ENCODE results near the gene TRDMT1.

TRDMT1 gene

DNA sequence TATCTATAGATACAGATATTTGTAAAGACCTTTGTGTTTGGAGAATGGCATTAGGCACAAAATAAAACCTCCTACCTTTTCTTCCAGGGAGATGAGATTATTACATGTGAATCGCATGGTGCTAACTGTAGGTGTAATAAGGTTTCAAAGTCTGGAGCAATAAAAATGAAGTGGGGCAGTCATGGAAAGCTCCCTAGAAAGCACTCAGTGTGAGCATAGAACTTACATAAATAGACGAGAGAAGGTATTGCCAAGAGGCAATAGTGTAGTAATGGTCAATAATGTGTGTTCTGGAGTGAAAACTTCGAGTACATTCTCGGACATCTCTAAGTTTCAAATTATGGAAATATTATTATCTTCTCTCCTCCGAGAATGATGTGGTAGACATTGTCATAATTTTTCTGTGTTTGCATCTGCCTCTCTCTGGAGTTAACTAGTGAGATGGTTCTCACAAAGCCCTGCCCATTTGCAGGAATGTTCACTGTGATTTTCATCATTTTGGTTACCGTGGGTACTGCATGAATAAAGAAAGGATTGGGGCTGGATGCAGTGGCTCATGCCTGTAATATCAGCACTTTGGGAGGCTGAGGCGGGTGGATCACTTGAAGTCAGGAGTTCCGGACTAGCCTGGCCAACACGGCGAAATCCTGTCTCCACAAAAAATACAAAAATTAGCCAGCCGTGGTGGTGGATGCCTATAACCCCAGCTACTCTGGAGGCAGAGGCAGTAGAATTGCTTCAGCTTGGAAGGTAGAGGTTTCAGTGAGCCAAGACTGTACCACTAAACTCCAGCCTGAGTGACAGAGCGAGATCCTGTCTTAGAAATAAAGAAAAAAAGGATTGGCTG, 37.2 kb upstream of the TRDMT1 start:
- H3K27me3 ChIP-seq (ENCODE audit: control insufficient read depth, insufficient read depth, low read length): no peaks in the 10 kb centered on the region
- H3K4me1 ChIP-seq (ENCODE audit: control insufficient read depth, insufficient read depth, low read length): peaks cover 19% of the 10 kb centered on the region
- no peak overlapping the region for H3K4me2 ChIP-seq (ENCODE audit: low read length)
- H3K9ac ChIP-seq (ENCODE audit: low read depth, low read length): peak overlapping the region; percentile 15
- H3K4me3 ChIP-seq (ENCODE audit: low read length): no peak overlapping the region
- H3K9me3 ChIP-seq (replicated peaks; ENCODE audit: low read length): no peaks in the 10 kb centered on the region
- peaks cover 42% of the 10 kb centered on the region for H3K36me3 ChIP-seq (ENCODE audit: insufficient read depth, low read length)

- Histone ChIP-seq H3K4me2 (ENCODE audit: low read length) (no peak overlapping the region), H3K9ac (ENCODE audit: low read depth, low read length) (peak overlapping the region; percentile 15), H3K4me1 (ENCODE audit: control insufficient read depth, insufficient read depth, low read length) (peaks cover 21% of the 10 kb centered on the region), H3K9me3 (replicated peaks; ENCODE audit: low read length) (no peaks in the 10 kb centered on the region), H3K27me3 (ENCODE audit: control insufficient read depth, insufficient read depth, low read length) (no peaks in the 10 kb centered on the region), H3K4me3 (ENCODE audit: low read length) (no peak overlapping the region), H3K36me3 (ENCODE audit: insufficient read depth, low read length) (peaks cover 48% of the 10 kb centered on the region)
These were observed 36.5 kb upstream of the TRDMT1 start for GRCh38 chr10:17237915-17238444.

- H3K4me2 ChIP-seq (ENCODE audit: low read length): no peak overlapping the region
- no peak overlapping the region for H3K4me3 ChIP-seq (ENCODE audit: low read length)
- H3K36me3 ChIP-seq (ENCODE audit: insufficient read depth, low read length): peaks cover 55% of the 10 kb centered on the region
- no peaks in the 10 kb centered on the region for H3K27me3 ChIP-seq (ENCODE audit: control insufficient read depth, insufficient read depth, low read length)
- H3K9ac ChIP-seq (ENCODE audit: low read depth, low read length): peak overlapping the region; percentile 15
- H3K9me3 ChIP-seq (replicated peaks; ENCODE audit: low read length): no peaks in the 10 kb centered on the region
- H3K4me1 ChIP-seq (ENCODE audit: control insufficient read depth, insufficient read depth, low read length): peaks cover 29% of the 10 kb centered on the region
These were observed 35.7 kb upstream of the TRDMT1 start for GRCh38 chr10:17237149-17237527.

DNA sequence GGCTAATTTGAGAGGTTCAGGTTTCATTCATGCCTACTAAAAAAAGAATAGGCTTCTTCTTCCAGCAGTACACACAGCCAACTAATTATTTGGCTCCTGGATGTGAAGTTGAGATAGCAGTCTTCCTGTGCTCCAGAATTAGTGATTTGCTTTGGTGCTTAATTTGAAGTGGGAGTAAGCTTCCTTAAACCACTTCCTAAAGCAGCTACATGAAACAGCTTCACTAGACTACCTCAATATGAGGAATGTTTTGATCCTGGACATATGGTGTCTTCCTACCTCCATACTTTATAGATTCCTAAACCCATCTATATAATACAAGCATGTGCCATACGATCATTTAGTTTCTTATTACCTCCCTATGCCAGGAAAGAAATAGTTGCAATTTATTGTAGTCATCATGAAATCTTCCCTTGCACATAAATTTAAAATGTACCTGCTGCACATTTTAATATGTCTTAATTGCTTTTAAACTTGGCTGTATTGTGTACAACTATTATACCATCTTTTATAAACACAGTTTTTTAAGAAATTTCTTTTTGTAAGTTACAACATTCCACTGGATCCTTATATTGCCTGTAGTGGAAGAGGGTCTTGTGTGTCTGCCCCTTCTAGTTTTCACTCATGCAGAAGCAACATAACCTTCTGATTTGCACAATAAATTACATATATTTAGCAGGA, 35.1 kb upstream of the TRDMT1 start:
- H3K36me3 ChIP-seq (ENCODE audit: insufficient read depth, low read length): peaks cover 61% of the 10 kb centered on the region
- no peak overlapping the region for H3K4me3 ChIP-seq (ENCODE audit: low read length)
- no peaks in the 10 kb centered on the region for H3K27me3 ChIP-seq (ENCODE audit: control insufficient read depth, insufficient read depth, low read length)

DNA sequence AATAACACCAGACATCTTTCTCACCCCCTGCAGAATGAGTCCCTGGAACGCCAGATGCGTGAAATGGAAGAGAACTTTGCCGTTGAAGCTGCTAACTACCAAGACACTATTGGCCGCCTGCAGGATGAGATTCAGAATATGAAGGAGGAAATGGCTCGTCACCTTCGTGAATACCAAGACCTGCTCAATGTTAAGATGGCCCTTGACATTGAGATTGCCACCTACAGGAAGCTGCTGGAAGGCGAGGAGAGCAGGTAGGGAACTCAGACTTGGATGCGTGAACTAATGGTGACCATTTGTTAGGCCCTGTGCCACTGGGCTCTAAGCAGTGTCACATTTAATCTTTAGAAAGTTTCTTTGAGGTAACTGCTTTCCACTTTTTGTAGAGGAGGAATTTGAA, 33.7 kb upstream of the TRDMT1 start:
- Histone ChIP-seq H3K4me1 (ENCODE audit: control insufficient read depth, insufficient read depth, low read length) (peaks cover 32% of the 10 kb centered on the region), H3K36me3 (ENCODE audit: insufficient read depth, low read length) (peaks cover 75% of the 10 kb centered on the region), H3K9ac (ENCODE audit: low read depth, low read length) (peak overlapping the region; percentile 32)

More for the DNA sequence above, 35.1 kb upstream of the TRDMT1 start:
- Histone ChIP-seq H3K9me3 (replicated peaks; ENCODE audit: low read length) (no peaks in the 10 kb centered on the region), H3K4me1 (ENCODE audit: control insufficient read depth, insufficient read depth, low read length) (peaks cover 32% of the 10 kb centered on the region), H3K4me2 (ENCODE audit: low read length) (peak overlapping the region; percentile 91), H3K9ac (ENCODE audit: low read depth, low read length) (peak overlapping the region; percentile 32)

GRCh38 chr10:17234431-17234945, 33.0 kb upstream of the TRDMT1 start:
- Histone ChIP-seq H3K4me1 (ENCODE audit: control insufficient read depth, insufficient read depth, low read length) (peaks cover 32% of the 10 kb centered on the region), H3K9me3 (replicated peaks; ENCODE audit: low read length) (no peaks in the 10 kb centered on the region), H3K4me2 (ENCODE audit: low read length) (peak overlapping the region; percentile 91), H3K36me3 (ENCODE audit: insufficient read depth, low read length) (peaks cover 82% of the 10 kb centered on the region), H3K9ac (ENCODE audit: low read depth, low read length) (peak overlapping the region; percentile 32), H3K27me3 (ENCODE audit: control insufficient read depth, insufficient read depth, low read length) (no peaks in the 10 kb centered on the region), H3K4me3 (ENCODE audit: low read length) (peak overlapping the region; percentile 41)

More for the DNA sequence above, 33.7 kb upstream of the TRDMT1 start:
- no peaks in the 10 kb centered on the region for H3K27me3 ChIP-seq (ENCODE audit: control insufficient read depth, insufficient read depth, low read length)
- peak overlapping the region; percentile 41 for H3K4me3 ChIP-seq (ENCODE audit: low read length)
- H3K4me2 ChIP-seq (ENCODE audit: low read length): peak overlapping the region; percentile 91
- H3K9me3 ChIP-seq (replicated peaks; ENCODE audit: low read length): no peaks in the 10 kb centered on the region

GRCh38 chr10:17233286-17233991, 32.0 kb upstream of the TRDMT1 start:
- H3K4me3 ChIP-seq (ENCODE audit: low read length): peak overlapping the region; percentile 41

DNA sequence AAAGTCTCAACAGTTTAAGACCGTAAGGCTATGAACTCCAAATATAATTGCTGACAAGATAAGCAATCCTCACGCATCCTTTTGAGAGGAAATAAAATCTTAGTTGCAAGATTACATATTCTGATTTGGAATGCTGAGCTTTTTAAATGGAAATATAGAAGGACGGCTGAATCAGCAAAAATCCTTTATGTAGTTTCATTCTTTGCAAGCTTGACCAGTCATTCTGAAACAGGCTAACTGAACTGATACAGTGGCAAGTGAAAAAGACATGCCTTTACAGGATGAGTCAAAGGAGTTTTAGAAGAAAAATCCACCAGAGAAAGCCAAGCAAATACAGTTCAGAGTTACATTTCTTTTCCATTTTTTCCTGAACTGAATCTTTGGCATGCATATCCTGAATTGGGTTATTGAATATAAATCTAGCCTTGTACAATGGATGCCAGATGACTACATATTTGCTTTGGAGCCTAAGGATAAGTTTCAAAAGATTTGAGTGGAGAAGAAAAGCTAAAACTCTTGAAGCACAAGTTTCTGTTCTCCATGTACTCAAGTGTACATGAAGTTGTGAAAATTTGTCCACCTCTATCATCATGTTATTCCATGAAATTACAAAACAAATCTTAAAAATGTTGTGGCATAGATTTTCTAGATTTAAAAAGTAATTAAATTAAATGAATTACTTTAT, 30.9 kb upstream of the TRDMT1 start:
- no peaks in the 10 kb centered on the region for H3K9me3 ChIP-seq (replicated peaks; ENCODE audit: low read length)
- no peaks in the 10 kb centered on the region for H3K27me3 ChIP-seq (ENCODE audit: control insufficient read depth, insufficient read depth, low read length)
- peaks cover 38% of the 10 kb centered on the region for H3K4me1 ChIP-seq (ENCODE audit: control insufficient read depth, insufficient read depth, low read length)
- H3K36me3 ChIP-seq (ENCODE audit: insufficient read depth, low read length): peaks cover 79% of the 10 kb centered on the region
- H3K4me2 ChIP-seq (ENCODE audit: low read length): peak overlapping the region; percentile 91
- H3K4me3 ChIP-seq (ENCODE audit: low read length): peak overlapping the region; percentile 99
- H3K9ac ChIP-seq (ENCODE audit: low read depth, low read length): peak overlapping the region; percentile 100

More at GRCh38 chr10:17233286-17233991, 32.0 kb upstream of the TRDMT1 start:
- Histone ChIP-seq H3K36me3 (ENCODE audit: insufficient read depth, low read length) (peaks cover 84% of the 10 kb centered on the region), H3K9me3 (replicated peaks; ENCODE audit: low read length) (no peaks in the 10 kb centered on the region), H3K4me2 (ENCODE audit: low read length) (peak overlapping the region; percentile 91), H3K9ac (ENCODE audit: low read depth, low read length) (peak overlapping the region; percentile 100), H3K27me3 (ENCODE audit: control insufficient read depth, insufficient read depth, low read length) (no peaks in the 10 kb centered on the region), H3K4me1 (ENCODE audit: control insufficient read depth, insufficient read depth, low read length) (peaks cover 32% of the 10 kb centered on the region)

DNA sequence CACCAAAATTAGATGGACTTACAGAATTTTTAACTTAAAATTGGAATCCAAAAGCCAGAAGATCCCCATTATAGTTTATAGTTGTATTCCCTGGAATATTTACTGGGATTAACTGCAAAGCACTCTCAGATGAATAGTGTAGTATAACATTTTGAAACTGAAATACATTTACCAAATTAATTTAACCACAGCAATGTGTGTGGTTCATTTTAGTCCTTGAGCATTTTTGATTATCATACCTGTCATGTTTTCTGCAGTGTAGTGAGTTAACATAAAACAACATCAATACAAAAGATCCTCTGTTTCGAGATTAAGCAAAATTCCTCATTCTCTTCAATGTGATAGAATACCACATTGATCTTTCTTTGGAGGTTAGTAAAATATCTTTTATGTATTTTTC, 30.3 kb upstream of the TRDMT1 start:
- H3K4me3 ChIP-seq (ENCODE audit: low read length): peak overlapping the region; percentile 99
- no peaks in the 10 kb centered on the region for H3K27me3 ChIP-seq (ENCODE audit: control insufficient read depth, insufficient read depth, low read length)
- no peaks in the 10 kb centered on the region for H3K9me3 ChIP-seq (replicated peaks; ENCODE audit: low read length)
- H3K36me3 ChIP-seq (ENCODE audit: insufficient read depth, low read length): peaks cover 73% of the 10 kb centered on the region
- H3K9ac ChIP-seq (ENCODE audit: low read depth, low read length): peak overlapping the region; percentile 100
- H3K4me2 ChIP-seq (ENCODE audit: low read length): peak overlapping the region; percentile 91
- H3K4me1 ChIP-seq (ENCODE audit: control insufficient read depth, insufficient read depth, low read length): peaks cover 43% of the 10 kb centered on the region

GRCh38 chr10:17229967-17230682, 28.7 kb upstream of the TRDMT1 start:
- H3K36me3 ChIP-seq (ENCODE audit: insufficient read depth, low read length): peaks cover 56% of the 10 kb centered on the region
- H3K27me3 ChIP-seq (ENCODE audit: control insufficient read depth, insufficient read depth, low read length): no peaks in the 10 kb centered on the region
- H3K9me3 ChIP-seq (replicated peaks; ENCODE audit: low read length): no peaks in the 10 kb centered on the region
- peak overlapping the region; percentile 99 for H3K4me3 ChIP-seq (ENCODE audit: low read length)
- H3K9ac ChIP-seq (ENCODE audit: low read depth, low read length): peak overlapping the region; percentile 100
- peaks cover 46% of the 10 kb centered on the region for H3K4me1 ChIP-seq (ENCODE audit: control insufficient read depth, insufficient read depth, low read length)
- H3K4me2 ChIP-seq (ENCODE audit: low read length): peak overlapping the region; percentile 91

Measured in skeletal muscle satellite cell (primary cell).